ENCODE results near the gene OAF. TPM values are rescaled to one million over a fixed set of nuclear protein-coding genes. Genes with fewer than 3 reads are reported as not detected.

OAF gene
- total and polyA plus RNA-seq, 4 donors = 15.0 to 151 (median 82.0) TPM

- H3K27ac ChIP-seq (ENCODE audit: low read depth in 1 of 2, low read length in 2 of 2) = no peak overlapping the region
- H3K27me3 ChIP-seq (ENCODE audit: control insufficient read depth in 4 of 4, insufficient read depth in 4 of 4, low read length in 3 of 4) = peaks cover 0 to 2% (median 0%) of the 10 kb centered on the region in 4 donors
- no peaks in the 10 kb centered on the region for H3K36me3 ChIP-seq (ENCODE audit: control insufficient read depth in 4 of 4, insufficient read depth in 3 of 4, low read depth in 1 of 4, low read length in 3 of 4)
- DNase-seq (ENCODE audit: low spot score) = no peak
- H3K4me3 ChIP-seq (ENCODE audit: low read depth in 1 of 3, low read length in 3 of 3) = no peak overlapping the region
- H3K9me3 ChIP-seq (ENCODE audit: control insufficient read depth in 4 of 4, low read length in 3 of 4) = no peaks in the 10 kb centered on the region
- peaks cover 0 to 7% (median 3%) of the 10 kb centered on the region in 4 donors for H3K4me1 ChIP-seq (ENCODE audit: control insufficient read depth in 4 of 4, insufficient read depth in 4 of 4, low read length in 3 of 4)
- no peak overlapping the region for H3K9ac ChIP-seq (ENCODE audit: low read depth in 1 of 2, low read length in 2 of 2)
- WGBS = 77% methylated on average over 4 of the region's 4 CpGs
- no peak for TF ChIP-seq SP1 (IDR thresholded peaks at IDR 0.05)
- TF ChIP-seq RXRA (IDR thresholded peaks at IDR 0.05) = no peak
- no peak for TF ChIP-seq REST (IDR thresholded peaks at IDR 0.05)
- TF ChIP-seq TAF1 (conservative IDR thresholded peaks at IDR 0.05) = no peak
- no peak for TF ChIP-seq ZBTB33 (IDR thresholded peaks at IDR 0.05)
- TF ChIP-seq JUND (IDR thresholded peaks at IDR 0.05) = no peak
- TF ChIP-seq FOXA2 (IDR thresholded peaks at IDR 0.05) = no peak
- TF ChIP-seq MAX (IDR thresholded peaks at IDR 0.05) = no peak
- no peak for TF ChIP-seq YY1 (IDR thresholded peaks at IDR 0.05)
- TF ChIP-seq RAD21 (IDR thresholded peaks at IDR 0.05) = no peak
- TF ChIP-seq EGR1 (IDR thresholded peaks at IDR 0.05; ENCODE audit: low read depth in 2 of 2) = no peak
- no peak for TF ChIP-seq GABPA (IDR thresholded peaks at IDR 0.05 in 1 of 2, conservative IDR thresholded peaks at IDR 0.05 in 1 of 2)
- TF ChIP-seq CTCF (IDR thresholded peaks at IDR 0.05; ENCODE audit: low read depth, low read length, missing input control) = no peak
- TF ChIP-seq HNF4A (conservative IDR thresholded peaks at IDR 0.05) = no peak
- no peak for TF ChIP-seq FOXA1 (IDR thresholded peaks at IDR 0.05)
- TF ChIP-seq NR2F2 (IDR thresholded peaks at IDR 0.05) = no peak
- no peak for TF ChIP-seq HNF4G (IDR thresholded peaks at IDR 0.05)
- TF ChIP-seq ATF3 (IDR thresholded peaks at IDR 0.05) = no peak
These were observed 32.4 kb downstream of the OAF start for GRCh38 chr11:120243221-120243620.
